H1 (cell line): ENCODE measurements around the gene TAP2. TPM values are rescaled to one million over a fixed set of nuclear protein-coding genes. Genes with fewer than 3 reads are reported as not detected.

Experiments
- CTCF ChIA-PET: fragments of 300-600 bp; sonication (Branson Sonifier 250); formaldehyde crosslinking; loops from one replicate; lab custom pipeline; 2021; ENCODE audit not compliant: partially characterized antibody; lab: Charles Lee
- POLR2A ChIA-PET: fragments of 300-600 bp; sonication (Branson Sonifier 250); formaldehyde crosslinking; loops from one replicate; lab custom pipeline; 2021; ENCODE audit warnings: inconsistent platforms; ENCODE audit not compliant: partially characterized antibody; lab: Charles Lee
- DNase-seq, 2 experiments: peaks; one replicate each; pipeline versions ENCODE4 v3.0.0 to v3.0.0-alpha.2; 2010 to 2022; ENCODE audit warnings: low spot score in 2 of 2, low read depth in 1 of 2, mixed read lengths in 1 of 2
- FAIRE-seq: peaks from 2 replicates; lab custom pipeline; 2011; peaks lifted over from hg19 to GRCh38; lab: Jason Lieb, UNC
- H2AFZ ChIP-seq: 2 replicates; pipeline ENCODE4 v1.8.1; 2012; ENCODE audit warnings: low read length, inconsistent platforms
- H2AK5ac ChIP-seq: 2 replicates; pipeline ENCODE4 v1.6.1; 2013; ENCODE audit warnings: low read depth, low read length
- H2BK120ac ChIP-seq: replicated peaks from 2 replicates; pipeline ENCODE3; 2013; ENCODE audit warnings: low read depth, low read length, inconsistent platforms
- H2BK12ac ChIP-seq: 2 replicates; pipeline ENCODE4 v1.6.1; 2013; ENCODE audit warnings: low read depth, low read length
- H2BK15ac ChIP-seq: 2 replicates; pipeline ENCODE4 v1.6.1; 2013; ENCODE audit warnings: low read length
- H2BK20ac ChIP-seq: 2 replicates; pipeline ENCODE4 v1.6.1; 2013; ENCODE audit warnings: low read length
- H2BK5ac ChIP-seq: 2 replicates; pipeline ENCODE4 v1.6.1; 2013; ENCODE audit warnings: low read depth, low read length
- H3K14ac ChIP-seq: 2 replicates; pipeline ENCODE4 v1.6.1; 2013; ENCODE audit warnings: inconsistent platforms; ENCODE audit not compliant: insufficient read length
- H3K18ac ChIP-seq: 2 replicates; pipeline ENCODE4 v1.6.1; 2013; ENCODE audit warnings: low read length; ENCODE audit errors: extremely low read depth
- H3K23ac ChIP-seq: 2 replicates; pipeline ENCODE4 v1.6.1; 2013; ENCODE audit warnings: inconsistent platforms; ENCODE audit not compliant: insufficient read length
- H3K23me2 ChIP-seq: 2 replicates; pipeline ENCODE4 v1.6.1; 2013; ENCODE audit warnings: low read depth, low read length
- H3K27ac ChIP-seq: 2 replicates; pipeline ENCODE4 v1.6.1; 2011; ENCODE audit warnings: low read depth, low read length, inconsistent platforms
- H3K27me3 ChIP-seq, 4 experiments: replicated peaks in 1 of 4; 1 replicate in 1 of 4; 2 replicates in 3 of 4; pipeline versions ENCODE4 v1.6.1 to v1.8.1; 2011 to 2013; ENCODE audit warnings: low read length in 3 of 4, mild to moderate bottlenecking in 3 of 4, inconsistent platforms in 2 of 4, mixed read lengths in 2 of 4, moderate library complexity in 1 of 4; ENCODE audit not compliant: control insufficient read depth in 3 of 4, insufficient read depth in 3 of 4; ENCODE audit errors: extremely low read depth in 1 of 4
- H3K36me3 ChIP-seq, 4 experiments: 2 replicates each; pipeline versions ENCODE4 v1.6.1 to v1.8.1; 2011 to 2013; ENCODE audit warnings: mild to moderate bottlenecking in 4 of 4, low read length in 3 of 4, moderate library complexity in 2 of 4, control low read depth in 1 of 4, inconsistent platforms in 1 of 4; ENCODE audit not compliant: insufficient read depth in 4 of 4, control insufficient read depth in 2 of 4
- H3K4ac ChIP-seq: replicated peaks from 2 replicates; pipeline ENCODE3; 2013; ENCODE audit warnings: low read length, low read depth, mixed read lengths, inconsistent platforms; ENCODE audit not compliant: insufficient read length
- H3K4me1 ChIP-seq, 4 experiments: replicated peaks in 1 of 4; 1 replicate in 1 of 4; 2 replicates in 3 of 4; pipeline versions ENCODE4 v1.6.1 to v1.8.1; 2011 to 2013; ENCODE audit warnings: low read length in 3 of 4, inconsistent platforms in 2 of 4, mixed read lengths in 1 of 4; ENCODE audit not compliant: insufficient read depth in 4 of 4, control insufficient read depth in 3 of 4
- H3K4me2 ChIP-seq, 2 experiments: 2 replicates each; pipeline versions ENCODE4 v1.6.1 to v1.8.1; 2011 to 2013; ENCODE audit warnings: low read depth in 2 of 2, low read length in 2 of 2, control low read depth in 1 of 2, inconsistent platforms in 1 of 2, mild to moderate bottlenecking in 1 of 2; ENCODE audit not compliant: insufficient read depth in 1 of 2
- H3K4me3 ChIP-seq, 4 experiments: fragments of 200-600, 300-600 bp in 1 of 4; sonication (generic), shearing (Covaris generic), sonication (Bioruptor Twin) in 1 of 4; 2 replicates each; pipeline versions ENCODE4 v1.5.1 to v1.8.1; 2011 to 2016; ENCODE audit warnings: low read length in 4 of 4, low read depth in 3 of 4, control low read depth in 2 of 4, inconsistent platforms in 2 of 4, mild to moderate bottlenecking in 2 of 4, mixed read lengths in 1 of 4, moderate library complexity in 1 of 4; ENCODE audit not compliant: insufficient read depth in 2 of 4; ENCODE audit errors: extremely low read depth in 1 of 4
- H3K56ac ChIP-seq: replicated peaks from 2 replicates; pipeline ENCODE3; 2013; ENCODE audit warnings: low read depth, mild to moderate bottlenecking, mixed read lengths, low read length, inconsistent platforms; ENCODE audit not compliant: insufficient read length
- H3K79me1 ChIP-seq: 2 replicates; pipeline ENCODE4 v1.6.1; 2013; ENCODE audit warnings: low read depth, low read length, control low read depth
- H3K79me2 ChIP-seq, 2 experiments: 2 replicates each; pipeline versions ENCODE4 v1.6.1 to v1.8.1; 2012 to 2013; ENCODE audit warnings: low read length in 2 of 2, mild to moderate bottlenecking in 2 of 2, inconsistent platforms in 1 of 2; ENCODE audit not compliant: insufficient read depth in 2 of 2, control insufficient read depth in 1 of 2
- H3K9ac ChIP-seq, 4 experiments: replicated peaks in 1 of 4; 1 replicate in 1 of 4; 2 replicates in 3 of 4; pipeline versions ENCODE4 v1.6.1 to v1.8.1; 2011 to 2013; ENCODE audit warnings: low read depth in 3 of 4, low read length in 3 of 4, control low read depth in 2 of 4, mild to moderate bottlenecking in 2 of 4, moderate library complexity in 2 of 4, inconsistent platforms in 1 of 4; ENCODE audit errors: extremely low read depth in 1 of 4
- H3K9me3 ChIP-seq, 2 experiments: 2 replicates each; pipeline versions ENCODE4 v1.6.1 to v1.8.1; 2012 to 2013; ENCODE audit warnings: mild to moderate bottlenecking in 2 of 2, moderate library complexity in 2 of 2, control low read depth in 1 of 2, inconsistent platforms in 1 of 2, low read depth in 1 of 2, low read length in 1 of 2, mixed read lengths in 1 of 2; ENCODE audit not compliant: insufficient read depth in 2 of 2
- H4K20me1 ChIP-seq, 2 experiments: replicated peaks in 1 of 2; 2 replicates each; pipeline versions ENCODE3 to v1.8.1; 2011 to 2013; ENCODE audit warnings: inconsistent platforms in 2 of 2, low read length in 2 of 2, mild to moderate bottlenecking in 1 of 2; ENCODE audit not compliant: insufficient read depth in 2 of 2, control insufficient read depth in 1 of 2
- H4K5ac ChIP-seq: 2 replicates; pipeline ENCODE4 v1.6.1; 2013; ENCODE audit warnings: low read length, low read depth, mixed read lengths, inconsistent platforms; ENCODE audit not compliant: insufficient read length
- H4K8ac ChIP-seq: 2 replicates; pipeline ENCODE4 v1.8.0; 2013; ENCODE audit warnings: mild to moderate bottlenecking, moderate library complexity, low read length, inconsistent platforms; ENCODE audit not compliant: insufficient read depth; ENCODE audit errors: extremely low read depth
- H4K91ac ChIP-seq: replicated peaks from 2 replicates; pipeline ENCODE3; 2013; ENCODE audit warnings: low read length, mixed read lengths, inconsistent platforms; ENCODE audit not compliant: insufficient read length
- BCL11A ChIP-seq, 2 experiments: IDR thresholded peaks; one replicate each; pipeline ENCODE4 v1.6.1; 2011; ENCODE audit warnings: low read depth in 2 of 2, low read length in 2 of 2, mild to moderate bottlenecking in 2 of 2
- CTCF ChIP-seq, 3 experiments: IDR thresholded peaks; 1 replicate in 2 of 3; 2 replicates in 1 of 3; pipeline versions ENCODE4 v1.5.1 to v1.6.1; 2011; ENCODE audit warnings: low read length in 3 of 3, mild to moderate bottlenecking in 3 of 3, inconsistent platforms in 2 of 3, low read depth in 1 of 3, moderate library complexity in 1 of 3; ENCODE audit not compliant: insufficient read depth in 1 of 3; ENCODE audit errors: control extremely low read depth in 1 of 3
- RAD21 ChIP-seq, 2 experiments: IDR thresholded peaks in 1 of 2; conservative IDR thresholded peaks in 1 of 2; 2 replicates each; pipeline ENCODE4 v1.6.1; 2011; ENCODE audit warnings: low read depth in 2 of 2, low read length in 2 of 2, improper control_type of control experiment in 1 of 2, inconsistent platforms in 1 of 2, mild to moderate bottlenecking in 1 of 2, moderate library complexity in 1 of 2
- SP4 ChIP-seq: IDR thresholded peaks from 2 replicates; pipeline ENCODE4 v1.6.1; 2012; ENCODE audit warnings: low read length, inconsistent platforms
- WGBS, 2 experiments: shearing (Covaris generic) in 1 of 2; methylation state at CpG; one replicate each; pipeline versions ENCODE4 v1.1.6 to v1.1.7; 2013 to 2015; ENCODE audit warnings: low lambda C conversion rate in 2 of 2, mixed read lengths in 2 of 2, inconsistent platforms in 1 of 2, low coverage in 1 of 2, missing lambda C conversion rate in 1 of 2; ENCODE audit not compliant: insufficient replicate concordance in 2 of 2, insufficient coverage in 1 of 2, insufficient read length in 1 of 2; ENCODE audit errors: extremely low coverage in 1 of 2, missing lambda C conversion rate in 1 of 2; 5-methylcytosine and 5-hydroxymethylcytosine counted together
- polyA plus RNA-seq, 7 experiments: library from polyadenylated mRNA; depleted of rRNA in 3 of 7; stranded (reverse) in 5 of 7; unstranded in 2 of 7; fragments of >200 nt in 5 of 7; fragments of 200-250 nt in 2 of 7; gene quantifications; 1 replicate in 5 of 7; 2 replicates in 1 of 7; 4 replicates in 1 of 7; pipeline versions ENCODE4 v1.2.1 to v1.2.3, GENCODE V29; 2011 to 2013; ENCODE audit warnings: missing spikeins in 2 of 7, mixed read lengths in 2 of 7
- total RNA-seq: library from RNA; stranded (reverse); fragmentation: NEBNext Ultra II Directional; extraction: Animal tissue kit (Norgen Biotek cat#: 25700); gene quantifications from 2 replicates; pipeline ENCODE4 v1.2.1, GENCODE V29; 2021

TAP2 gene
- total and polyA plus RNA-seq, 2 of the 8 experiments (the other 6 are each of a cell fraction or from before 2014, with no cell fraction given) = 11.3 to 27.2 TPM

GRCh38 chr6:32807020-32807580, 31.4 kb downstream of the TAP2 start:
- 83% methylated on average over 4 of the region's 5 CpGs; no CpG with 5 or more reads in 1 of the 2 experiments for WGBS, 2 experiments
- no peak overlapping the region for H3K9ac ChIP-seq
- H3K27me3 ChIP-seq = no peaks in the 10 kb centered on the region
- no peaks in the 10 kb centered on the region for H4K20me1 ChIP-seq
- no peaks in the 10 kb centered on the region for H3K36me3 ChIP-seq
- H3K9me3 ChIP-seq = no peaks in the 10 kb centered on the region
- peaks cover 0 to 3% (median 0%) of the 10 kb centered on the region in 4 experiments; a peak in 1 of 7 replicates for H3K4me1 ChIP-seq
- no peak overlapping the region for H2BK5ac ChIP-seq
- POLR2A ChIA-PET = no interaction called here
- no peaks in the 10 kb centered on the region for H3K79me2 ChIP-seq
- no peak overlapping the region for H4K5ac ChIP-seq
- TF ChIP-seq SP4 (no peak), CTCF (IDR thresholded peaks at IDR 0.05; ENCODE audit: control extremely low read depth in 1 of 3, insufficient read depth in 1 of 3, low read depth in 1 of 3, low read length in 3 of 3) (peak in 2 of 3 experiments; percentile 39 to 48; a peak in 2 of 4 replicates), RAD21 (IDR thresholded peaks at IDR 0.05 in 1 of 2, conservative IDR thresholded peaks at IDR 0.05 in 1 of 2; ENCODE audit: low read depth in 2 of 2, low read length in 2 of 2) (peak in 1 of 2 experiments; percentile 13; a peak in 1 of 4 replicates), BCL11A (IDR thresholded peaks at IDR 0.05; ENCODE audit: low read depth in 2 of 2, low read length in 2 of 2) (no peak)
- CTCF ChIA-PET = interaction anchor here (0.6 to 2.8 kb wide), 7 partner anchors 9 to 51 kb away, joined by 3 to 13 read pairs (median 4); partner anchors contain the start of genes PSMB9, TAP1 and TAP2
- no peak overlapping the region for H2AK5ac ChIP-seq
- no peak overlapping the region for H2BK120ac ChIP-seq
- H2AFZ ChIP-seq = no peak overlapping the region
- no peak overlapping the region for H3K14ac ChIP-seq
- FAIRE-seq = no peak
- no peaks in the 10 kb centered on the region for H3K23me2 ChIP-seq
- no peak overlapping the region for H3K4me2 ChIP-seq
- H2BK12ac ChIP-seq = no peak overlapping the region
- H4K8ac ChIP-seq = peak overlapping the region; percentile 14; the same call in 1 of the 2 replicates
- no peaks in the 10 kb centered on the region for H3K79me1 ChIP-seq
- no peak overlapping the region for H3K23ac ChIP-seq
- H3K56ac ChIP-seq = no peak overlapping the region
- no peak overlapping the region for H2BK20ac ChIP-seq
- H2BK15ac ChIP-seq = peak overlapping the region; percentile 88; the same call in 1 of the 2 replicates
- no peak overlapping the region for H3K18ac ChIP-seq
- H3K4me3 ChIP-seq = no peak overlapping the region
- no peak for DNase-seq
- no peak overlapping the region for H4K91ac ChIP-seq
- H3K4ac ChIP-seq = no peak overlapping the region
- no peak overlapping the region for H3K27ac ChIP-seq
